Skeletal muscle satellite cell (primary cell): ENCODE measurements around the gene FBXL3.

ENCODE experiments used
- H3K27me3 ChIP-seq: 2 replicates; pipeline ENCODE4 v1.7.0; 2013; ENCODE audit warnings: low read length; ENCODE audit not compliant: control insufficient read depth, insufficient read depth
- H3K36me3 ChIP-seq: 2 replicates; pipeline ENCODE4 v1.7.0; 2013; ENCODE audit warnings: mild to moderate bottlenecking, control low read depth, low read length; ENCODE audit not compliant: insufficient read depth
- H3K4me1 ChIP-seq: 2 replicates; pipeline ENCODE4 v1.7.0; 2013; ENCODE audit warnings: low read length; ENCODE audit not compliant: control insufficient read depth, insufficient read depth
- H3K4me2 ChIP-seq: 2 replicates; pipeline ENCODE4 v1.7.0; 2013; ENCODE audit warnings: mild to moderate bottlenecking, low read length
- H3K4me3 ChIP-seq: 2 replicates; pipeline ENCODE4 v1.7.0; 2013; ENCODE audit warnings: low read length
- H3K9ac ChIP-seq: 2 replicates; pipeline ENCODE4 v1.7.0; 2013; ENCODE audit warnings: mild to moderate bottlenecking, low read depth, low read length, moderate library complexity
- H3K9me3 ChIP-seq: replicated peaks from 2 replicates; pipeline ENCODE4 v1.7.0; 2013; ENCODE audit warnings: mild to moderate bottlenecking, control low read depth, low read length

FBXL3 gene

GRCh38 chr13:77001540-77001939, 25.4 kb downstream of the FBXL3 start:
- H3K27me3 ChIP-seq: no peaks in the 10 kb centered on the region
- no peaks in the 10 kb centered on the region for H3K9me3 ChIP-seq
- no peak overlapping the region for H3K4me2 ChIP-seq
- no peak overlapping the region for H3K9ac ChIP-seq
- H3K36me3 ChIP-seq: peaks cover 30% of the 10 kb centered on the region
- H3K4me1 ChIP-seq: peaks cover 14% of the 10 kb centered on the region
- H3K4me3 ChIP-seq: no peak overlapping the region

- H3K36me3 ChIP-seq: peaks cover 30% of the 10 kb centered on the region
Measured at GRCh38 chr13:77000475-77000874, 26.5 kb downstream of the FBXL3 start.

GRCh38 chr13:76994281-76994680, 32.7 kb downstream of the FBXL3 start:
- H3K36me3 ChIP-seq: peaks cover 18% of the 10 kb centered on the region
- no peaks in the 10 kb centered on the region for H3K9me3 ChIP-seq
- peak overlapping the region; percentile 88 for H3K4me2 ChIP-seq
- no peaks in the 10 kb centered on the region for H3K27me3 ChIP-seq
- no peak overlapping the region for H3K9ac ChIP-seq
- peaks cover 25% of the 10 kb centered on the region for H3K4me1 ChIP-seq
- H3K4me3 ChIP-seq: peak overlapping the region; percentile 31

More at GRCh38 chr13:77000475-77000874, 26.5 kb downstream of the FBXL3 start:
- no peaks in the 10 kb centered on the region for H3K9me3 ChIP-seq
- no peaks in the 10 kb centered on the region for H3K27me3 ChIP-seq
- no peak overlapping the region for H3K4me3 ChIP-seq
- H3K9ac ChIP-seq: no peak overlapping the region
- H3K4me1 ChIP-seq: peaks cover 14% of the 10 kb centered on the region
- H3K4me2 ChIP-seq: no peak overlapping the region

GRCh38 chr13:76993473-76993872, 33.5 kb downstream of the FBXL3 start:
- Histone ChIP-seq H3K4me1 (peaks cover 25% of the 10 kb centered on the region), H3K9ac (peak overlapping the region; percentile 90), H3K4me2 (peak overlapping the region; percentile 88), H3K36me3 (peaks cover 12% of the 10 kb centered on the region), H3K9me3 (no peaks in the 10 kb centered on the region), H3K4me3 (peak overlapping the region; percentile 81), H3K27me3 (no peaks in the 10 kb centered on the region)

GRCh38 chr13:76993021-76993420, 33.9 kb downstream of the FBXL3 start:
- peaks cover 25% of the 10 kb centered on the region for H3K4me1 ChIP-seq

GRCh38 chr13:76992548-76993001, 34.4 kb downstream of the FBXL3 start:
- H3K4me1 ChIP-seq: peaks cover 25% of the 10 kb centered on the region
- H3K4me3 ChIP-seq: peak overlapping the region; percentile 81
- peaks cover 11% of the 10 kb centered on the region for H3K36me3 ChIP-seq
- H3K9me3 ChIP-seq: no peaks in the 10 kb centered on the region
- peaks cover under 1% of the 10 kb centered on the region for H3K27me3 ChIP-seq
- H3K9ac ChIP-seq: peak overlapping the region; percentile 90
- H3K4me2 ChIP-seq: peak overlapping the region; percentile 88

More at GRCh38 chr13:76993021-76993420, 33.9 kb downstream of the FBXL3 start:
- Histone ChIP-seq H3K9ac (peak overlapping the region; percentile 90), H3K4me3 (peak overlapping the region; percentile 81), H3K36me3 (peaks cover 11% of the 10 kb centered on the region), H3K27me3 (no peaks in the 10 kb centered on the region), H3K4me2 (peak overlapping the region; percentile 88), H3K9me3 (no peaks in the 10 kb centered on the region)

- Histone ChIP-seq H3K4me2 (peak within 1 kb of the TSS; percentile 88), H3K27me3 (peaks cover 7% of the 10 kb centered on the region), H3K9ac (peak within 1 kb of the TSS; percentile 90), H3K4me1 (peaks cover 25% of the 10 kb centered on the region), H3K36me3 (peaks cover 11% of the 10 kb centered on the region), H3K4me3 (peak within 1 kb of the TSS; percentile 81), H3K9me3 (no peaks in the 10 kb centered on the region)
Measured at GRCh38 chr13:76991796-76992547, 35.0 kb downstream of the FBXL3 start, which contains the start of gene CLN5. TSS of gene CLN5 (plus strand) at chr13:76992081. CDS start at chr13:76992099, 18 bp downstream.

- Histone ChIP-seq H3K4me2 (peak overlapping the region; percentile 88), H3K4me3 (peak overlapping the region; percentile 81), H3K9me3 (no peaks in the 10 kb centered on the region), H3K4me1 (peaks cover 25% of the 10 kb centered on the region), H3K9ac (peak overlapping the region; percentile 90), H3K27me3 (peaks cover 12% of the 10 kb centered on the region), H3K36me3 (peaks cover 8% of the 10 kb centered on the region)
Measured at GRCh38 chr13:76991432-76991795, 35.5 kb downstream of the FBXL3 start.

GRCh38 chr13:76983676-76984075, 43.3 kb downstream of the FBXL3 start:
- H3K36me3 ChIP-seq: no peaks in the 10 kb centered on the region
- no peak overlapping the region for H3K4me3 ChIP-seq
- H3K4me2 ChIP-seq: no peak overlapping the region
- H3K4me1 ChIP-seq: peaks cover 4% of the 10 kb centered on the region
- peaks cover 55% of the 10 kb centered on the region for H3K27me3 ChIP-seq
- no peaks in the 10 kb centered on the region for H3K9me3 ChIP-seq
- no peak overlapping the region for H3K9ac ChIP-seq

GRCh38 chr13:76982061-76982460, 44.9 kb downstream of the FBXL3 start:
- no peaks in the 10 kb centered on the region for H3K36me3 ChIP-seq
- H3K4me2 ChIP-seq: no peak overlapping the region
- no peaks in the 10 kb centered on the region for H3K9me3 ChIP-seq
- H3K27me3 ChIP-seq: peaks cover 63% of the 10 kb centered on the region
- peaks cover 4% of the 10 kb centered on the region for H3K4me1 ChIP-seq
- H3K4me3 ChIP-seq: no peak overlapping the region
- no peak overlapping the region for H3K9ac ChIP-seq

- Histone ChIP-seq H3K36me3 (no peaks in the 10 kb centered on the region), H3K4me2 (peak overlapping the region; percentile 89), H3K4me1 (peaks cover 4% of the 10 kb centered on the region), H3K27me3 (peaks cover 53% of the 10 kb centered on the region), H3K4me3 (peak overlapping the region; percentile 65), H3K9me3 (no peaks in the 10 kb centered on the region), H3K9ac (no peak overlapping the region)
Measured at GRCh38 chr13:76980075-76980718, 46.8 kb downstream of the FBXL3 start.
